ENCODE data around the gene MPND.
A peak's percentile ranks its signal among the peaks of the same experiment; 100 is the strongest.

- TF ChIP-seq CTCF (IDR thresholded peaks at IDR 0.05) (no peak), POLR2AphosphoS5 (IDR thresholded peaks at IDR 0.05) (peak; percentile 79)
Measured at GRCh38 chr19:4379383-4380253, 36.3 kb downstream of the MPND start.
